ENCODE results near the gene LRSAM1.

The LRSAM1 gene

DNA sequence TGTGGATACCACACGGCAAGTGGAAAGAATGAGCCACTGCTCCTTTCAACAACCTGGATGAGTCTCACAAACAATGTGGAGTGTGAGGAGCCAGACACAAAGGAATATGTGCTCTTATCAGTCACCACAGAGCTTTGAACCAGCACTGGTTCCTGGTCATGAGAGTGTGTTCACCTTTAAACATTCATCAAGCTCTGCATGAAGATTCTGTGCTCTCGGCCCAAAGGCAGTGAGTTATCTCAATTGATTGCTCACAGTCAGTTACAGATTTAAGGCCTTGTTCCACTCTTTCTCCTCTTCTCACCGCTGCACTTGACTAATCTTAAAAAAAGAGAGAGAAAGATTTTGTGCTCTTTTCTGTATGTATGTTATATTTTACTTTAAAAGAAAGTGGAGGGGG is 19.4 kb downstream of the LRSAM1 start:
- DNase-seq (ENCODE audit: low read depth), result no peak
- no peak overlapping the region for H3K4me3 ChIP-seq (ENCODE audit: low read depth, low read length)
- TF ChIP-seq, protein P1, sequence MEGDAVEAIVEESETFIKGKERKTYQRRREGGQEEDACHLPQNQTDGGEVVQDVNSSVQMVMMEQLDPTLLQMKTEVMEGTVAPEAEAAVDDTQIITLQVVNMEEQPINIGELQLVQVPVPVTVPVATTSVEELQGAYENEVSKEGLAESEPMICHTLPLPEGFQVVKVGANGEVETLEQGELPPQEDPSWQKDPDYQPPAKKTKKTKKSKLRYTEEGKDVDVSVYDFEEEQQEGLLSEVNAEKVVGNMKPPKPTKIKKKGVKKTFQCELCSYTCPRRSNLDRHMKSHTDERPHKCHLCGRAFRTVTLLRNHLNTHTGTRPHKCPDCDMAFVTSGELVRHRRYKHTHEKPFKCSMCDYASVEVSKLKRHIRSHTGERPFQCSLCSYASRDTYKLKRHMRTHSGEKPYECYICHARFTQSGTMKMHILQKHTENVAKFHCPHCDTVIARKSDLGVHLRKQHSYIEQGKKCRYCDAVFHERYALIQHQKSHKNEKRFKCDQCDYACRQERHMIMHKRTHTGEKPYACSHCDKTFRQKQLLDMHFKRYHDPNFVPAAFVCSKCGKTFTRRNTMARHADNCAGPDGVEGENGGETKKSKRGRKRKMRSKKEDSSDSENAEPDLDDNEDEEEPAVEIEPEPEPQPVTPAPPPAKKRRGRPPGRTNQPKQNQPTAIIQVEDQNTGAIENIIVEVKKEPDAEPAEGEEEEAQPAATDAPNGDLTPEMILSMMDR (IDR thresholded peaks at IDR 0.05; ENCODE audit: low read depth, low read length), result no peak
- TF ChIP-seq, protein P2, sequence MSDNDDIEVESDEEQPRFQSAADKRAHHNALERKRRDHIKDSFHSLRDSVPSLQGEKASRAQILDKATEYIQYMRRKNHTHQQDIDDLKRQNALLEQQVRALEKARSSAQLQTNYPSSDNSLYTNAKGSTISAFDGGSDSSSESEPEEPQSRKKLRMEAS (IDR thresholded peaks at IDR 0.05; ENCODE audit: low read depth, low read length), result no peak
- TF ChIP-seq POLR2A (IDR thresholded peaks at IDR 0.05; ENCODE audit: extremely low read depth, insufficient read length) (no peak), MYC (IDR thresholded peaks at IDR 0.05; ENCODE audit: low read depth, low read length) (no peak)

DNA sequence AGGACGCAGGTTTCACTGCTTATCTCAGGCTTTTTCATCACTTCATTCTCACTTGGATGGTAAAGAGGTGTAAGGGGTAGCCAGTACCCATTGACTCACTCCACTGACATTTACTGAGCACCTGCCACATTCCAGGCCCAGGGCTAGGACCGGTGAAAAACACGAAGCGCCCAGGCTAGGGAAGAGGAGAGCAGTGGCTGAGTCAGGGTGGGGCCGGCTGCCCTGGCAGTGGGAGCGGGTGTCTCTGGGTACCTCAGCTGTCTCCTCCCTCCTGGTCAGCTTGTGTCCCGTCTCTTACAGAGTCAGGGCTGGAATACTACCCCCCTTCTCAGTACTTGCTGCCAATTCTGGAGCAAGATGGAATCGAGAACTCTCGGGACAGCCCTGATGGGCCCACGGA is 22.2 kb downstream of the LRSAM1 start:
- no peak overlapping the region for H3K4me3 ChIP-seq (ENCODE audit: low read depth, low read length)
- DNase-seq (ENCODE audit: low read depth), result no peak
- TF ChIP-seq, protein P2 (IDR thresholded peaks at IDR 0.05; ENCODE audit: low read depth, low read length), result no peak
- no peak for TF ChIP-seq MYC (IDR thresholded peaks at IDR 0.05; ENCODE audit: low read depth, low read length)
- TF ChIP-seq, protein P1 (IDR thresholded peaks at IDR 0.05; ENCODE audit: low read depth, low read length), result no peak
- TF ChIP-seq POLR2A (IDR thresholded peaks at IDR 0.05; ENCODE audit: extremely low read depth, insufficient read length), result no peak

DNA sequence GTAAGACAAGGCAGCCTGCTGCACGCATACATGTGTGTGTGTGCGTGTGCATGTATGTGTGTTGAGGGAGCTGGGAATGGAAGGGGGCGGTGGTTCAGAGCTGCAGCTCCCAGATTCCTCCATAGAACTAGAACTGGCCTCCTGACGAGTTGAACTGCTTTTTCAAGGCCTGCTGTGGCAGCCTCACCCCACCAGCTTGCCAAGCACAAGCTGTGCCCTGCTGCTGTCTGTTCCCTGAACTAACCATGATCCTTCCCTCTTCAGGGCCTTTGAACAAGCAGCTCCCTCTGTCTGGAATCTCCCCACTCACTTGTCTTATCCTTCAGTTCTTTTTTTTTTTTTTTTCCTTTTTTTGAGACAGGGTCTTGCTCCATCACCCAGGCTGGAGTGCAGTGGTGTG is 22.6 kb downstream of the LRSAM1 start:
- DNase-seq (ENCODE audit: low read depth), result no peak
- H3K4me3 ChIP-seq (ENCODE audit: low read depth, low read length), result no peak overlapping the region
- TF ChIP-seq, protein P2 (IDR thresholded peaks at IDR 0.05; ENCODE audit: low read depth, low read length), result no peak
- no peak for TF ChIP-seq MYC (IDR thresholded peaks at IDR 0.05; ENCODE audit: low read depth, low read length)
- TF ChIP-seq, protein P1 (IDR thresholded peaks at IDR 0.05; ENCODE audit: low read depth, low read length), result no peak
- TF ChIP-seq POLR2A (IDR thresholded peaks at IDR 0.05; ENCODE audit: extremely low read depth, insufficient read length), result no peak

DNA sequence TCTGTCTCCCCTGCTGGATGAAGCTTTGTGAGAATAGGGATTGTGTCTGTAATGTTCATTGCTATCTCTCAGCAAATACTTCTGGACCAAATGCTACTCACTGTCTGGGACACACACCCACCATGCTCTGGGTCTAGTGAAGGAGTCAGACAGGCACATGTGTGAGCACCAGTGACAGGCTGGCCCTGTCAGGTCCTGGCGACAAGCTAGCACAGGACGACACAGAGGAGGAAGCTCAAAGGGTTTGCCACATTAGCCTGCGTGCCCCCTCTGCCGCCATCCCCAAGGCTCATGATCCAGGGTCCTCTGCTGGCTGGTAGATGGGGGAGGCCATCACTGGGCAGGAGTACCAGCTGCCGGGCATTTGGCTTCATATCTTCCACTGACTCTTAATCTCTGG is 23.3 kb downstream of the LRSAM1 start:
- no peak overlapping the region for H3K4me3 ChIP-seq (ENCODE audit: low read depth, low read length)
- no peak for DNase-seq (ENCODE audit: low read depth)
- TF ChIP-seq, protein P1 (IDR thresholded peaks at IDR 0.05; ENCODE audit: low read depth, low read length), result no peak
- TF ChIP-seq POLR2A (IDR thresholded peaks at IDR 0.05; ENCODE audit: extremely low read depth, insufficient read length) (no peak), MYC (IDR thresholded peaks at IDR 0.05; ENCODE audit: low read depth, low read length) (no peak)
- TF ChIP-seq, protein P2 (IDR thresholded peaks at IDR 0.05; ENCODE audit: low read depth, low read length), result no peak

DNA sequence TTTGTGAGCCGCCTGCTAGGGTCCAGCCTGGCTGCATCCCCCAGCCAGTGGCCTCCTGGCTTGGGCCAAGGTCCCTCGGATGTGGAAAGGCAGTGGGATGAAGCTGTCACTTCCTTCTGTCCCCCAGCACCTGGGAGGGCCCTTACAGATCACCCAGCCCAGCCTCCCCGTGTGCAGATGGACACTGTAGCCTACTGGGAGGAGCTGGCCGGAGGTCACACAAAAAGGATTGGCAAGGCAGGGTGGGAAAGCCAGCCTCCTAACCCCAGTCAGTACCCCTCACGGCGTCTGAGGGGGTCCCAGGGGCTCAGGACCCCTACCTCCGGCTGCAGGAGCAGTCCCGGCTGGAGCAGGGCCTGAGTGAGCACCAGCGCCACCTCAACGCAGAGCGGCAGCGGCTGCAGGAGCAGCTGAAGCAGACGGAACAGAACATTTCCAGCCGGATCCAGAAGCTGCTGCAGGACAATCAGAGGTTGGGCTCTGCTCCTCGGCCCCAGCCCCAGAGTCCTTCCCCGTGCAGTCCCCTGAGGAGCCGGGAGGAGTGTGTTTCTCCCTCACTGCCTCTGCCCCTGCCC is 28.3 kb downstream of the LRSAM1 start:
- H3K4me3 ChIP-seq (ENCODE audit: low read depth, low read length), result no peak overlapping the region
- DNase-seq (ENCODE audit: low read depth), result no peak
- TF ChIP-seq, protein P2 (IDR thresholded peaks at IDR 0.05; ENCODE audit: low read depth, low read length), result no peak
- TF ChIP-seq MYC (IDR thresholded peaks at IDR 0.05; ENCODE audit: low read depth, low read length), result no peak
- no peak for TF ChIP-seq POLR2A (IDR thresholded peaks at IDR 0.05; ENCODE audit: extremely low read depth, insufficient read length)
- TF ChIP-seq, protein P1 (IDR thresholded peaks at IDR 0.05; ENCODE audit: low read depth, low read length), result no peak

All from NB4 (cell line).